ENCODE measurements around the gene CACNB4. TPM values are rescaled to one million over a fixed set of nuclear protein-coding genes. Genes with fewer than 3 reads are reported as not detected.

Gene CACNB4
- total RNA-seq, 2 experiments from 2014 or later: 0.34 to 0.41 TPM

GRCh38 chr2:151851761-151852160, 247.1 kb downstream of the CACNB4 start:
- CTCF ChIA-PET: interaction anchor here (1.0 to 1.9 kb wide), 2 partner anchors 118 to 173 kb away, joined by 3 to 8 read pairs; no protein-coding TSS in a partner anchor

GRCh38 chr2:151849413-151850010, 249.3 kb downstream of the CACNB4 start:
- no peaks in the 10 kb centered on the region for H3K36me3 Mint-ChIP-seq (ENCODE audit: low read depth)
- H3K4me1 Mint-ChIP-seq (ENCODE audit: low read depth): no peaks in the 10 kb centered on the region
- H3K27ac Mint-ChIP-seq: no peak overlapping the region
- ATAC-seq (no peak), DNase-seq (no peak)
- H3K9me3 Mint-ChIP-seq: no peaks in the 10 kb centered on the region
- ChIA-PET CTCF (no interaction called here), POLR2A (no interaction called here)
- no peaks in the 10 kb centered on the region for H3K27me3 Mint-ChIP-seq
- H3K4me3 Mint-ChIP-seq: no peak overlapping the region
- intact Hi-C loops (cut with micrococcal nuclease): no loop called here
- TF ChIP-seq CTCF (IDR thresholded peaks at IDR 0.05): no peak

More at GRCh38 chr2:151851761-151852160, 247.1 kb downstream of the CACNB4 start:
- POLR2A ChIA-PET: no interaction called here
- intact Hi-C loops (cut with micrococcal nuclease): no loop called here
- H3K27me3 Mint-ChIP-seq: no peaks in the 10 kb centered on the region
- no peak for TF ChIP-seq CTCF (IDR thresholded peaks at IDR 0.05)
- no peaks in the 10 kb centered on the region for H3K36me3 Mint-ChIP-seq (ENCODE audit: low read depth)
- no peaks in the 10 kb centered on the region for H3K9me3 Mint-ChIP-seq
- H3K4me3 Mint-ChIP-seq: no peak overlapping the region
- ATAC-seq: no peak
- H3K4me1 Mint-ChIP-seq (ENCODE audit: low read depth): no peaks in the 10 kb centered on the region
- H3K27ac Mint-ChIP-seq: no peak overlapping the region
- DNase-seq: no peak

- Mint-ChIP-seq H3K9me3 (no peaks in the 10 kb centered on the region), H3K27ac (no peak overlapping the region), H3K4me3 (no peak overlapping the region), H3K36me3 (ENCODE audit: low read depth) (no peaks in the 10 kb centered on the region), H3K27me3 (peaks cover 4% of the 10 kb centered on the region), H3K4me1 (ENCODE audit: low read depth) (no peaks in the 10 kb centered on the region)
- POLR2A ChIA-PET: no interaction called here
- no peak for DNase-seq
- intact Hi-C loops (cut with micrococcal nuclease): no loop called here
- no peak for TF ChIP-seq CTCF (IDR thresholded peaks at IDR 0.05)
- no peak for ATAC-seq
- CTCF ChIA-PET: no interaction called here
These were observed 253.0 kb downstream of the CACNB4 start for GRCh38 chr2:151845884-151846283.

GRCh38 chr2:151845481-151845880, 253.4 kb downstream of the CACNB4 start:
- H3K27ac Mint-ChIP-seq: no peak overlapping the region
- peaks cover 4% of the 10 kb centered on the region for H3K27me3 Mint-ChIP-seq

More at GRCh38 chr2:151845481-151845880, 253.4 kb downstream of the CACNB4 start:
- ATAC-seq (no peak), DNase-seq (no peak)
- Mint-ChIP-seq H3K4me3 (no peak overlapping the region), H3K4me1 (ENCODE audit: low read depth) (no peaks in the 10 kb centered on the region), H3K9me3 (no peaks in the 10 kb centered on the region), H3K36me3 (ENCODE audit: low read depth) (no peaks in the 10 kb centered on the region)
- TF ChIP-seq CTCF (IDR thresholded peaks at IDR 0.05): no peak
- intact Hi-C loops (cut with micrococcal nuclease): no loop called here
- ChIA-PET CTCF (no interaction called here), POLR2A (no interaction called here)
